ENCODE data around the gene CDC42EP1. TPM values are rescaled to one million over a fixed set of nuclear protein-coding genes. Genes with fewer than 3 reads are reported as not detected.

Gene CDC42EP1
- total RNA-seq, 6 experiments from 2014 or later: 88.3 to 104 (median 97.2) TPM

GRCh38 chr22:37516456-37516855 is 43.8 kb upstream of the CDC42EP1 start:
- no peaks in the 10 kb centered on the region for H3K9me3 Mint-ChIP-seq
- H3K4me3 Mint-ChIP-seq: no peak overlapping the region
- peaks cover 8% of the 10 kb centered on the region for H3K27me3 Mint-ChIP-seq (ENCODE audit: insufficient read depth)
- TF ChIP-seq, protein P1, sequence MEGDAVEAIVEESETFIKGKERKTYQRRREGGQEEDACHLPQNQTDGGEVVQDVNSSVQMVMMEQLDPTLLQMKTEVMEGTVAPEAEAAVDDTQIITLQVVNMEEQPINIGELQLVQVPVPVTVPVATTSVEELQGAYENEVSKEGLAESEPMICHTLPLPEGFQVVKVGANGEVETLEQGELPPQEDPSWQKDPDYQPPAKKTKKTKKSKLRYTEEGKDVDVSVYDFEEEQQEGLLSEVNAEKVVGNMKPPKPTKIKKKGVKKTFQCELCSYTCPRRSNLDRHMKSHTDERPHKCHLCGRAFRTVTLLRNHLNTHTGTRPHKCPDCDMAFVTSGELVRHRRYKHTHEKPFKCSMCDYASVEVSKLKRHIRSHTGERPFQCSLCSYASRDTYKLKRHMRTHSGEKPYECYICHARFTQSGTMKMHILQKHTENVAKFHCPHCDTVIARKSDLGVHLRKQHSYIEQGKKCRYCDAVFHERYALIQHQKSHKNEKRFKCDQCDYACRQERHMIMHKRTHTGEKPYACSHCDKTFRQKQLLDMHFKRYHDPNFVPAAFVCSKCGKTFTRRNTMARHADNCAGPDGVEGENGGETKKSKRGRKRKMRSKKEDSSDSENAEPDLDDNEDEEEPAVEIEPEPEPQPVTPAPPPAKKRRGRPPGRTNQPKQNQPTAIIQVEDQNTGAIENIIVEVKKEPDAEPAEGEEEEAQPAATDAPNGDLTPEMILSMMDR (IDR thresholded peaks at IDR 0.05): no peak
- H3K27ac Mint-ChIP-seq: no peak overlapping the region
- DNase-seq: no peak
- H3K4me1 Mint-ChIP-seq (ENCODE audit: low read depth): peaks cover 22% of the 10 kb centered on the region
- H3K36me3 Mint-ChIP-seq (ENCODE audit: low read depth): peaks cover 6% of the 10 kb centered on the region

- TF ChIP-seq, protein P1 (IDR thresholded peaks at IDR 0.05): no peak
- peak overlapping the region; percentile 83 for H3K4me3 Mint-ChIP-seq
- no peak for DNase-seq
- H3K27ac Mint-ChIP-seq: peak overlapping the region; percentile 35; the same call in 1 of the 2 replicates
- H3K4me1 Mint-ChIP-seq (ENCODE audit: low read depth): peaks cover 7% of the 10 kb centered on the region
- peaks cover 6% of the 10 kb centered on the region for H3K36me3 Mint-ChIP-seq (ENCODE audit: low read depth)
- H3K27me3 Mint-ChIP-seq (ENCODE audit: insufficient read depth): peaks cover 7% of the 10 kb centered on the region
- no peaks in the 10 kb centered on the region for H3K9me3 Mint-ChIP-seq
Measured at GRCh38 chr22:37517826-37518450, 42.3 kb upstream of the CDC42EP1 start.

GRCh38 chr22:37518509-37519267 is 41.6 kb upstream of the CDC42EP1 start:
- Mint-ChIP-seq H3K36me3 (ENCODE audit: low read depth) (peaks cover 6% of the 10 kb centered on the region), H3K27ac (peak overlapping the region; percentile 35; the same call in 1 of the 2 replicates), H3K4me3 (peak overlapping the region; percentile 83), H3K9me3 (no peaks in the 10 kb centered on the region), H3K27me3 (ENCODE audit: insufficient read depth) (peaks cover 7% of the 10 kb centered on the region), H3K4me1 (ENCODE audit: low read depth) (peaks cover 7% of the 10 kb centered on the region)
- DNase-seq: no peak
- TF ChIP-seq, protein P1 (IDR thresholded peaks at IDR 0.05): no peak

GRCh38 chr22:37519268-37520195 is 40.7 kb upstream of the CDC42EP1 start, which contains the start of gene CARD10:
Gene CARD10, minus strand, starts transcription at chr22:37519415. Its CDS starts 215 bp downstream, at chr22:37519200.
- peak within 1 kb of the TSS; percentile 83 for H3K4me3 Mint-ChIP-seq
- no peak for DNase-seq
- H3K4me1 Mint-ChIP-seq (ENCODE audit: low read depth): peaks cover 7% of the 10 kb centered on the region
- H3K27ac Mint-ChIP-seq: peak within 1 kb of the TSS; percentile 35; the same call in 1 of the 2 replicates
- peaks cover 7% of the 10 kb centered on the region for H3K27me3 Mint-ChIP-seq (ENCODE audit: insufficient read depth)
- H3K36me3 Mint-ChIP-seq (ENCODE audit: low read depth): peaks cover 6% of the 10 kb centered on the region
- TF ChIP-seq, protein P1 (IDR thresholded peaks at IDR 0.05): no peak
- no peaks in the 10 kb centered on the region for H3K9me3 Mint-ChIP-seq

DNA sequence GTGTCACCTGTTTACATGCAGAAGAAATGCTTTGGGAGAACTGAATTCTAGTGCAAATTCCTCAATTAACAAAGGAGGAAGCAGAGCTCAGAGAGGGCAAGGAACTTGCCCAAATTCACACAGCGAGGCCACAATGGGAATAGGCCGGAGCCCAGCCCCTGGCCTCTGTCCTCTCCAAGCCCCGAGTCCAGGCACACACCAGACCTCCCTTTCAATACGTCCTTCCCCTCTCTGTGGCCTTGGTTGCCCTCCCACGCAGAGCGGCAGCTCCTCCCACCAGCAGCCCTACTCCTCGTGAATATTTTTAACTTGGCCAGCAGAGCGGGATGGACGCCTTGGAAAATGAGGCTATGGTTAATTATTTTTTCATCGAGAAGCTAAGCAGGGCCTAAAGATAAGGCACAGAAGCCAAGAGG is 39.5 kb upstream of the CDC42EP1 start:
- no peak for DNase-seq
- Mint-ChIP-seq H3K27me3 (ENCODE audit: insufficient read depth) (peaks cover 7% of the 10 kb centered on the region), H3K4me1 (ENCODE audit: low read depth) (peaks cover 18% of the 10 kb centered on the region), H3K9me3 (no peaks in the 10 kb centered on the region), H3K4me3 (no peak overlapping the region), H3K36me3 (ENCODE audit: low read depth) (peaks cover 6% of the 10 kb centered on the region), H3K27ac (no peak overlapping the region)
- TF ChIP-seq, protein P1 (IDR thresholded peaks at IDR 0.05): no peak

Measured in HFFc6 (cell line).